GM12865 (cell line): ENCODE data around the gene ABLIM3.

Experiments
- DNase-seq: peaks from one replicate; pipeline ENCODE4 v3.0.0; 2010; ENCODE audit warnings: low read depth
- H3K4me3 ChIP-seq: 2 replicates; pipeline ENCODE4 v1.5.1; 2011; ENCODE audit warnings: mild to moderate bottlenecking, low read depth, low read length, control low read depth
- CTCF ChIP-seq: IDR thresholded peaks from 2 replicates; pipeline ENCODE4 v1.5.1; 2011; ENCODE audit warnings: low read length, control low read depth, low read depth, inconsistent platforms; ENCODE audit not compliant: insufficient read depth; ENCODE audit errors: missing control alignments

ABLIM3 gene

GRCh38 chr5:149132474-149132873 is 8.8 kb upstream of the ABLIM3 start:
- no peak for DNase-seq
- no peak for TF ChIP-seq CTCF
- H3K4me3 ChIP-seq = no peak overlapping the region

- no peak for DNase-seq
- no peak overlapping the region for H3K4me3 ChIP-seq
- TF ChIP-seq CTCF = no peak
Measured at GRCh38 chr5:149133795-149134777, 7.2 kb upstream of the ABLIM3 start.

GRCh38 chr5:149134778-149135500 is 6.4 kb upstream of the ABLIM3 start:
- no peak for DNase-seq
- H3K4me3 ChIP-seq = no peak overlapping the region
- TF ChIP-seq CTCF = no peak

GRCh38 chr5:149135536-149136201 is 5.6 kb upstream of the ABLIM3 start:
- no peak for DNase-seq
- TF ChIP-seq CTCF = no peak
- H3K4me3 ChIP-seq = no peak overlapping the region

- DNase-seq = no peak
- no peak overlapping the region for H3K4me3 ChIP-seq
- no peak for TF ChIP-seq CTCF
Measured at GRCh38 chr5:149138182-149138923, 2.9 kb upstream of the ABLIM3 start.
